HCT116 (cell line): ENCODE results near the gene CAMTA2. TPM values are rescaled to one million over a fixed set of nuclear protein-coding genes. Genes with fewer than 3 reads are reported as not detected.

Experiments
- ATAC-seq: fragments of 200-7000 bp; cut with Tn5 transposase; 2 replicates; pipeline ENCODE4 v1.9.1; 2020; ENCODE audit warnings: mild to moderate bottlenecking, moderate library complexity
- BruUV-seq: library from RNA; stranded (reverse); fragments of 400-500 nt; replicated peaks from 2 replicates; lab custom pipeline; 2021; lab: Mats Ljungman, UMichigan
- CTCF ChIA-PET: fragments of 300-600 bp; sonication (Branson Sonifier 250); formaldehyde crosslinking; loops from one replicate; lab custom pipeline; 2021; ENCODE audit warnings: antibody characterized with exemption; lab: Charles Lee
- POLR2A ChIA-PET: fragments of 300-600, 350-600 bp; sonication (Branson Sonifier 250); formaldehyde crosslinking; loops from one replicate; lab custom pipeline; 2021; ENCODE audit warnings: antibody characterized with exemption; lab: Charles Lee
- RAD21 ChIA-PET, 2 experiments: fragments of 300-600 bp; sonication (Branson Sonifier 250); formaldehyde crosslinking; loops; one replicate each; lab custom pipeline; 2023; ENCODE audit warnings: low total read pairs in 2 of 2; ENCODE audit not compliant: uncharacterized antibody in 2 of 2, unreplicated experiment in 2 of 2, low non-redundant PET in 1 of 2; lab: Charles Lee
- DNase-seq: peaks from one replicate; pipeline ENCODE4 v3.0.0-alpha.2; 2010; ENCODE audit warnings: low read depth, low spot score
- H2AFZ ChIP-seq: fragments of 200-600 bp; shearing (Covaris generic), sonication (generic); 2 replicates; pipeline ENCODE4 v1.6.1; 2017; ENCODE audit warnings: low read depth, mixed run types, mixed read lengths, antibody characterized with exemption, low read length; ENCODE audit not compliant: poor library complexity, severe bottlenecking
- H3K27ac ChIP-seq: 2 replicates; pipeline ENCODE4 v1.5.1; 2012; ENCODE audit warnings: low read depth, low read length
- H3K27me3 ChIP-seq: fragments of 200-600 bp; sonication (generic); 2 replicates; pipeline ENCODE4 v1.6.1; 2016; ENCODE audit warnings: mixed run types, low read length, mixed read lengths; ENCODE audit not compliant: insufficient read depth
- H3K36me3 ChIP-seq, 2 experiments: fragments of 200-500 bp in 1 of 2; fragments of 200-600 bp in 1 of 2; sonication (Bioruptor generic) in 1 of 2; sonication (generic) in 1 of 2; 2 replicates each; pipeline versions ENCODE4 v1.5.1 to v1.6.1; 2014 to 2016; ENCODE audit warnings: low read length in 2 of 2, inconsistent platforms in 1 of 2, mixed read lengths in 1 of 2, mixed run types in 1 of 2; ENCODE audit not compliant: insufficient read depth in 2 of 2, control insufficient read depth in 1 of 2
- H3K4me1 ChIP-seq, 2 experiments: fragments of 200-600 bp in 1 of 2; sonication (generic) in 1 of 2; 2 replicates each; pipeline versions ENCODE4 v1.5.1 to v1.6.1; 2012 to 2017; ENCODE audit warnings: low read length in 2 of 2, inconsistent platforms in 1 of 2, mild to moderate bottlenecking in 1 of 2, mixed read lengths in 1 of 2, mixed run types in 1 of 2, moderate library complexity in 1 of 2; ENCODE audit not compliant: insufficient read depth in 2 of 2, control insufficient read depth in 1 of 2
- H3K4me2 ChIP-seq: fragments of 200-600 bp; sonication (generic); 2 replicates; pipeline ENCODE4 v1.6.1; 2017; ENCODE audit warnings: mixed run types, low read length, mixed read lengths
- H3K4me3 ChIP-seq, 2 experiments: fragments of 200-600 bp in 1 of 2; sonication (generic) in 1 of 2; replicated peaks in 1 of 2; 2 replicates each; pipeline ENCODE4 v1.5.1; 2011 to 2016; ENCODE audit warnings: low read length in 2 of 2, control low read depth in 1 of 2, low read depth in 1 of 2, mild to moderate bottlenecking in 1 of 2, mixed read lengths in 1 of 2, mixed run types in 1 of 2
- H3K79me2 ChIP-seq: fragments of 200-600 bp; sonication (generic); 2 replicates; pipeline ENCODE4 v1.6.1; 2017; ENCODE audit warnings: mild to moderate bottlenecking, mixed run types, low read length, moderate library complexity, mixed read lengths; ENCODE audit not compliant: insufficient read depth
- H3K9ac ChIP-seq: fragments of 200-600 bp; sonication (generic); 2 replicates; pipeline ENCODE4 v1.6.1; 2016; ENCODE audit warnings: low read length, mixed read lengths
- H3K9me2 ChIP-seq: fragments of 200-600 bp; sonication (generic), shearing (Covaris generic); 2 replicates; pipeline ENCODE4 v1.6.1; 2017; ENCODE audit warnings: mixed run types, mild to moderate bottlenecking, moderate library complexity; ENCODE audit not compliant: insufficient read depth
- H3K9me3 ChIP-seq, 2 experiments: fragments of 200-500 bp in 1 of 2; fragments of 200-600 bp in 1 of 2; sonication (Bioruptor generic) in 1 of 2; sonication (generic) in 1 of 2; 2 replicates each; pipeline ENCODE4 v1.6.1; 2014 to 2017; ENCODE audit warnings: low read length in 2 of 2, mixed read lengths in 2 of 2, inconsistent platforms in 1 of 2, low read depth in 1 of 2, mild to moderate bottlenecking in 1 of 2, mixed run types in 1 of 2, moderate library complexity in 1 of 2; ENCODE audit not compliant: control insufficient read depth in 1 of 2, insufficient read depth in 1 of 2
- H4K20me1 ChIP-seq: fragments of 200-600 bp; sonication (generic), shearing (Covaris generic); 2 replicates; pipeline ENCODE4 v1.6.1; 2017; ENCODE audit warnings: mixed run types, mild to moderate bottlenecking, moderate library complexity; ENCODE audit not compliant: insufficient read depth
- ATF3 ChIP-seq: IDR thresholded peaks from 2 replicates; pipeline ENCODE4 v1.6.1; 2012
- CBX3 ChIP-seq: IDR thresholded peaks from 2 replicates; pipeline ENCODE4 v1.6.1; 2012; ENCODE audit warnings: low read depth
- CTCF ChIP-seq, 3 experiments: fragments of 200-600 bp in 1 of 3; sonication (generic) in 1 of 3; IDR thresholded peaks in 2 of 3; conservative IDR thresholded peaks in 1 of 3; 2 replicates each; pipeline ENCODE4 v1.5.1; 2012 to 2017; ENCODE audit warnings: low read depth in 2 of 3, low read length in 2 of 3, antibody characterized with exemption in 1 of 3, borderline replicate concordance in 1 of 3, control low read depth in 1 of 3, mild to moderate bottlenecking in 1 of 3, mixed read lengths in 1 of 3, mixed run types in 1 of 3, moderate library complexity in 1 of 3; ENCODE audit not compliant: insufficient read depth in 1 of 3
- EGR1 ChIP-seq: IDR thresholded peaks from 2 replicates; pipeline ENCODE4 v1.6.1; 2012; ENCODE audit warnings: low read depth
- FOSL1 ChIP-seq: IDR thresholded peaks from 2 replicates; pipeline ENCODE4 v1.6.1; 2012; ENCODE audit warnings: low read depth
- JUND ChIP-seq: IDR thresholded peaks from 2 replicates; pipeline ENCODE4 v1.6.1; 2012
- POLR2A ChIP-seq: IDR thresholded peaks from 2 replicates; pipeline ENCODE4 v1.7.0; 2011; ENCODE audit warnings: borderline replicate concordance; ENCODE audit not compliant: insufficient read depth, insufficient read length; ENCODE audit errors: extremely low read depth
- RAD21 ChIP-seq: IDR thresholded peaks from 2 replicates; pipeline ENCODE4 v1.6.1; 2012; ENCODE audit warnings: low read depth, mild to moderate bottlenecking
- SRF ChIP-seq: IDR thresholded peaks from 2 replicates; pipeline ENCODE4 v1.6.1; 2012; ENCODE audit warnings: low read depth
- TCF7L2 ChIP-seq: IDR thresholded peaks from 2 replicates; pipeline ENCODE4 v1.7.0; 2011; ENCODE audit warnings: borderline replicate concordance, inconsistent platforms; ENCODE audit not compliant: insufficient read depth, insufficient read length; ENCODE audit errors: extremely low read depth
- YY1 ChIP-seq: IDR thresholded peaks from 2 replicates; pipeline ENCODE4 v1.6.1; 2011; ENCODE audit warnings: low read length, low read depth, moderate library complexity, mild to moderate bottlenecking; ENCODE audit not compliant: insufficient replicate concordance; ENCODE audit errors: extremely low read depth
- ZNF274 ChIP-seq: fragments of 200-500 bp; sonication (Bioruptor generic); IDR thresholded peaks from 2 replicates; pipeline ENCODE4 v1.6.1; 2014; ENCODE audit warnings: mild to moderate bottlenecking, low read depth, low read length, inconsistent platforms
- intact Hi-C: fragments of 100-400 bp; cut with micrococcal nuclease; formaldehyde crosslinking; loops from 2 replicates; pipeline ENCODE4 v1.10.0; 2022
- total RNA-seq: library from RNA; stranded (reverse); gene quantifications from one replicate; pipeline ENCODE4 v1.2.1, GENCODE V29; 2021; ENCODE audit not compliant: unreplicated experiment
- TF ChIP-seq, protein P1 (sequence below): IDR thresholded peaks from 2 replicates; pipeline ENCODE4 v1.6.1; 2012; ENCODE audit warnings: low read depth

The CAMTA2 gene
- total RNA-seq, 1 experiment from 2014 or later: 37.8 TPM

DNA sequence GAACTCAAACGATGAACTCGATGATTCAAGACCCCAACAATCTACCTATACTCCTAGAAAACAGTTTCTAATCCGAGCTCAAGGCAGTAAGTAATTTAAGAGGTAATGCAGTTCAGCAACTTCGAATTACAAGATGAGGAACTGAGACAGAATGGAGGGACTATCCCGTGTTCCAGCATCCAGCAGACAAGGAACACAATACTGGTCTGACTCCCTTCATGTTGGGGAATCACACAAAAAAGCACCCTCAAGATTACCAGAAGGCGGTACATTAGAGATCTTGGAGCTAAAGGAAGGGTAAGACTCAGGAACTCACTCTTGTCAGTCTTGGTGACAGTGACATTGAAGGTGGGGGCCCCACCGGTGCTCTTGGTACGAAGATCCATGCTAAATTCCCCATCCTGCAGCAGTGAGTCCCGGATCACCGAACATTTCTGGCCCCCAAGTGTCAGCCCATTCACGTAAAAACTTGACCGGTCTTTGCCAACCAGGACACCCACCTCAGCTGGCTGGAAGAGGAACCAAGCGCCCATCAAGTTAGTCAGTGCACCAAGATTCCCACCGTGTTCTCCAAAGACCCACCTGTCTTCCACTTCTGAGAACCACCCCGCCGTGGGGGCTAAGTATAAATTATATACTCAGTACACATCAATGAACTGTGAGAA lies 41.0 kb downstream of the CAMTA2 start:
- H3K4me2 ChIP-seq: peak overlapping the region; percentile 100
- TSS peak; percentile 69 for BruUV-seq
- no peak overlapping the region for H2AFZ ChIP-seq
- H3K27ac ChIP-seq: peak overlapping the region; percentile 99
- H3K9me2 ChIP-seq: no peaks in the 10 kb centered on the region
- H3K9ac ChIP-seq: peak overlapping the region; percentile 97
- no peaks in the 10 kb centered on the region for H3K27me3 ChIP-seq
- H3K9me3 ChIP-seq: no peaks in the 10 kb centered on the region
- RAD21 ChIA-PET: no interaction called here
- no peak for TF ChIP-seq EGR1
- H4K20me1 ChIP-seq: peaks cover 12% of the 10 kb centered on the region; the same call in 1 of the 2 replicates
- DNase-seq: no peak
- H3K79me2 ChIP-seq: peaks cover 81% of the 10 kb centered on the region
- CTCF ChIA-PET: interaction anchor here (1.0 kb wide), 2 partner anchors 43 to 380 kb away, joined by 3 read pairs; partner anchors contain the start of gene CHRNE
- POLR2A ChIA-PET: interaction anchor here (1.3 to 4.7 kb wide), 2 partner anchors 21 to 37 kb away, joined by 4 to 45 read pairs; partner anchors contain the start of gene SPAG7
- peaks cover 34 to 69% of the 10 kb centered on the region in 2 experiments for H3K4me1 ChIP-seq
- peaks cover 9 to 25% of the 10 kb centered on the region in 2 experiments; a peak in 2 of 4 replicates for H3K36me3 ChIP-seq
- intact Hi-C loops: loop anchor here (5.0 kb wide), 1 partner anchor 41 kb away; the partner anchor contains the start of gene CAMTA2
- no peak for ATAC-seq
- H3K4me3 ChIP-seq: peak overlapping the region; percentile 96 to 97

GRCh38 chr17:4945944-4946280 lies 41.6 kb downstream of the CAMTA2 start:
- intact Hi-C loops: loop anchor here (1.0 to 5.0 kb wide), 2 partner anchors 41 to 116 kb away; partner anchors contain the start of gene CAMTA2
- peak overlapping the region; percentile 96 to 97 for H3K4me3 ChIP-seq
- peaks cover 82% of the 10 kb centered on the region for H3K79me2 ChIP-seq
- no peak for TF ChIP-seq YY1
- TF ChIP-seq POLR2A: no peak
- no peak for TF ChIP-seq CTCF (IDR thresholded peaks at IDR 0.05 in 2 of 3, conservative IDR thresholded peaks at IDR 0.05 in 1 of 3; ENCODE audit: borderline replicate concordance in 1 of 3, insufficient read depth in 1 of 3, low read depth in 2 of 3, low read length in 2 of 3)
- TF ChIP-seq, protein P1, sequence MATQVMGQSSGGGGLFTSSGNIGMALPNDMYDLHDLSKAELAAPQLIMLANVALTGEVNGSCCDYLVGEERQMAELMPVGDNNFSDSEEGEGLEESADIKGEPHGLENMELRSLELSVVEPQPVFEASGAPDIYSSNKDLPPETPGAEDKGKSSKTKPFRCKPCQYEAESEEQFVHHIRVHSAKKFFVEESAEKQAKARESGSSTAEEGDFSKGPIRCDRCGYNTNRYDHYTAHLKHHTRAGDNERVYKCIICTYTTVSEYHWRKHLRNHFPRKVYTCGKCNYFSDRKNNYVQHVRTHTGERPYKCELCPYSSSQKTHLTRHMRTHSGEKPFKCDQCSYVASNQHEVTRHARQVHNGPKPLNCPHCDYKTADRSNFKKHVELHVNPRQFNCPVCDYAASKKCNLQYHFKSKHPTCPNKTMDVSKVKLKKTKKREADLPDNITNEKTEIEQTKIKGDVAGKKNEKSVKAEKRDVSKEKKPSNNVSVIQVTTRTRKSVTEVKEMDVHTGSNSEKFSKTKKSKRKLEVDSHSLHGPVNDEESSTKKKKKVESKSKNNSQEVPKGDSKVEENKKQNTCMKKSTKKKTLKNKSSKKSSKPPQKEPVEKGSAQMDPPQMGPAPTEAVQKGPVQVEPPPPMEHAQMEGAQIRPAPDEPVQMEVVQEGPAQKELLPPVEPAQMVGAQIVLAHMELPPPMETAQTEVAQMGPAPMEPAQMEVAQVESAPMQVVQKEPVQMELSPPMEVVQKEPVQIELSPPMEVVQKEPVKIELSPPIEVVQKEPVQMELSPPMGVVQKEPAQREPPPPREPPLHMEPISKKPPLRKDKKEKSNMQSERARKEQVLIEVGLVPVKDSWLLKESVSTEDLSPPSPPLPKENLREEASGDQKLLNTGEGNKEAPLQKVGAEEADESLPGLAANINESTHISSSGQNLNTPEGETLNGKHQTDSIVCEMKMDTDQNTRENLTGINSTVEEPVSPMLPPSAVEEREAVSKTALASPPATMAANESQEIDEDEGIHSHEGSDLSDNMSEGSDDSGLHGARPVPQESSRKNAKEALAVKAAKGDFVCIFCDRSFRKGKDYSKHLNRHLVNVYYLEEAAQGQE: no peak
- TF ChIP-seq FOSL1: no peak
- TF ChIP-seq RAD21: no peak
- no peak for TF ChIP-seq SRF
- no peak for TF ChIP-seq ZNF274
- no peak for TF ChIP-seq ATF3
- TF ChIP-seq JUND: no peak
- TF ChIP-seq TCF7L2: no peak
- TF ChIP-seq CBX3: no peak

More at GRCh38 chr17:4945944-4946280, 41.6 kb downstream of the CAMTA2 start:
- Histone ChIP-seq H3K36me3 (peaks cover 9 to 25% of the 10 kb centered on the region in 2 experiments; a peak in 2 of 4 replicates), H3K9ac (peak overlapping the region; percentile 97), H3K27ac (peak overlapping the region; percentile 99), H3K9me3 (no peaks in the 10 kb centered on the region), H4K20me1 (peaks cover 12% of the 10 kb centered on the region; the same call in 1 of the 2 replicates), H3K27me3 (no peaks in the 10 kb centered on the region), H3K4me1 (peaks cover 32 to 68% of the 10 kb centered on the region in 2 experiments), H2AFZ (no peak overlapping the region), H3K9me2 (no peaks in the 10 kb centered on the region), H3K4me2 (peak overlapping the region; percentile 100)
- CTCF ChIA-PET: interaction anchor here (1.0 kb wide), 2 partner anchors 43 to 379 kb away, joined by 3 read pairs; partner anchors contain the start of gene CHRNE
- no TSS peak for BruUV-seq
- RAD21 ChIA-PET: no interaction called here
- POLR2A ChIA-PET: interaction anchor here (1.3 to 4.7 kb wide), 3 partner anchors 19 to 37 kb away, joined by 3 to 45 read pairs (median 4); partner anchors contain the start of gene SPAG7
- DNase-seq (no peak), ATAC-seq (no peak)
